HEK293 (cell line): ENCODE data around the gene TMEM183A.

Experiments
- EGR2 ChIP-seq: fragments of 450-650 bp; formaldehyde crosslinking; IDR thresholded peaks from 2 replicates; pipeline ENCODE4 v1.5.1; 2016; ENCODE audit warnings: low read depth, missing biosample characterization, missing genetic modification characterization
- KLF16 ChIP-seq: fragments of 450-650 bp; formaldehyde crosslinking; IDR thresholded peaks from 2 replicates; pipeline ENCODE4 v1.5.1; 2017; ENCODE audit warnings: missing biosample characterization, missing genetic modification characterization
- MZF1 ChIP-seq: fragments of 450-650 bp; formaldehyde crosslinking; IDR thresholded peaks from 2 replicates; pipeline ENCODE4 v1.5.1; 2017; ENCODE audit warnings: missing biosample characterization, missing genetic modification characterization, borderline replicate concordance
- RBAK ChIP-seq: fragments of 450-650 bp; formaldehyde crosslinking; IDR thresholded peaks from 2 replicates; pipeline ENCODE4 v1.5.1; 2016; ENCODE audit warnings: missing biosample characterization, missing genetic modification characterization
- TRIM28 ChIP-seq: IDR thresholded peaks from 2 replicates; pipeline ENCODE4 v1.6.1; 2011; ENCODE audit warnings: low read length, control low read depth, borderline replicate concordance
- ZBTB48 ChIP-seq: fragments of 450-650 bp; formaldehyde crosslinking; IDR thresholded peaks from 2 replicates; pipeline ENCODE4 v1.5.1; 2016; ENCODE audit warnings: missing biosample characterization, missing genetic modification characterization
- ZFHX2 ChIP-seq: fragments of 450-650 bp; formaldehyde crosslinking; conservative IDR thresholded peaks from 2 replicates; pipeline ENCODE4 v1.5.1; 2016; ENCODE audit warnings: missing biosample characterization, missing genetic modification characterization
- ZNF112 ChIP-seq: fragments of 450-650 bp; formaldehyde crosslinking; IDR thresholded peaks from 2 replicates; pipeline ENCODE4 v1.5.0; 2017; ENCODE audit warnings: missing biosample characterization, missing genetic modification characterization
- ZNF114 ChIP-seq: fragments of 450-650 bp; formaldehyde crosslinking; IDR thresholded peaks from 2 replicates; pipeline ENCODE4 v1.5.0; 2017; ENCODE audit warnings: missing biosample characterization, missing genetic modification characterization
- ZNF169 ChIP-seq: fragments of 450-650 bp; formaldehyde crosslinking; IDR thresholded peaks from 2 replicates; pipeline ENCODE4 v1.5.1; 2016; ENCODE audit warnings: missing biosample characterization, missing genetic modification characterization
- ZNF2 ChIP-seq: fragments of 450-650 bp; formaldehyde crosslinking; IDR thresholded peaks from 2 replicates; pipeline ENCODE4 v1.5.1; 2016; ENCODE audit warnings: missing biosample characterization, missing genetic modification characterization
- ZNF223 ChIP-seq: fragments of 450-650 bp; formaldehyde crosslinking; IDR thresholded peaks from 2 replicates; pipeline ENCODE4 v1.5.1; 2016; ENCODE audit warnings: missing biosample characterization, missing genetic modification characterization
- ZNF239 ChIP-seq: fragments of 450-650 bp; formaldehyde crosslinking; IDR thresholded peaks from 2 replicates; pipeline ENCODE4 v1.5.1; 2016; ENCODE audit warnings: missing biosample characterization, missing genetic modification characterization
- ZNF324 ChIP-seq: fragments of 450-650 bp; formaldehyde crosslinking; IDR thresholded peaks from 2 replicates; pipeline ENCODE4 v1.5.1; 2016; ENCODE audit warnings: missing biosample characterization, missing genetic modification characterization
- ZNF341 ChIP-seq: fragments of 450-650 bp; formaldehyde crosslinking; IDR thresholded peaks from 2 replicates; pipeline ENCODE4; 2016; ENCODE audit warnings: low read depth, missing biosample characterization, missing genetic modification characterization
- ZNF366 ChIP-seq: fragments of 450-650 bp; formaldehyde crosslinking; conservative IDR thresholded peaks from 2 replicates; pipeline ENCODE4 v1.5.1; 2016; ENCODE audit warnings: missing biosample characterization, missing genetic modification characterization
- ZNF544 ChIP-seq: fragments of 450-650 bp; formaldehyde crosslinking; IDR thresholded peaks from 2 replicates; pipeline ENCODE4 v1.5.0; 2017; ENCODE audit warnings: missing biosample characterization, missing genetic modification characterization
- ZNF558 ChIP-seq: fragments of 450-650 bp; formaldehyde crosslinking; IDR thresholded peaks from 2 replicates; pipeline ENCODE4 v1.5.1; 2016; ENCODE audit warnings: missing biosample characterization, missing genetic modification characterization
- ZNF600 ChIP-seq: fragments of 450-650 bp; formaldehyde crosslinking; IDR thresholded peaks from 2 replicates; pipeline ENCODE4 v1.5.1; 2016; ENCODE audit warnings: missing biosample characterization, missing genetic modification characterization
- ZNF660 ChIP-seq: fragments of 450-650 bp; IDR thresholded peaks from 2 replicates; pipeline ENCODE4 v1.5.1; 2018; ENCODE audit warnings: missing biosample characterization, mild to moderate bottlenecking, missing genetic modification characterization
- ZNF701 ChIP-seq: fragments of 450-650 bp; formaldehyde crosslinking; IDR thresholded peaks from 2 replicates; pipeline ENCODE4 v1.5.1; 2016; ENCODE audit warnings: missing biosample characterization, missing genetic modification characterization
- ZNF76 ChIP-seq: fragments of 450-650 bp; formaldehyde crosslinking; IDR thresholded peaks from 2 replicates; pipeline ENCODE4; 2016; ENCODE audit warnings: low read depth, missing biosample characterization, missing genetic modification characterization, borderline replicate concordance
- ZNF768 ChIP-seq: fragments of 450-650 bp; formaldehyde crosslinking; IDR thresholded peaks from 2 replicates; pipeline ENCODE4 v1.5.1; 2018; ENCODE audit warnings: missing biosample characterization, mild to moderate bottlenecking, missing genetic modification characterization
- ZXDB ChIP-seq: fragments of 450-650 bp; formaldehyde crosslinking; IDR thresholded peaks from 2 replicates; pipeline ENCODE4 v1.5.1; 2016; ENCODE audit warnings: missing biosample characterization, missing genetic modification characterization
- TF ChIP-seq, protein P1 (sequence below): fragments of 450-650 bp; formaldehyde crosslinking; optimal IDR thresholded peaks from 2 replicates; pipeline ENCODE3; 2016; ENCODE audit warnings: missing biosample characterization, mild to moderate bottlenecking, missing genetic modification characterization
- TF ChIP-seq, protein P2 (sequence below): fragments of 450-650 bp; formaldehyde crosslinking; IDR thresholded peaks from 2 replicates; pipeline ENCODE4 v1.5.1; 2017; ENCODE audit warnings: missing biosample characterization, missing genetic modification characterization
- TF ChIP-seq, protein P3 (sequence below): fragments of 450-650 bp; formaldehyde crosslinking; IDR thresholded peaks from 2 replicates; pipeline ENCODE4 v1.5.1; 2016; ENCODE audit warnings: missing biosample characterization, missing genetic modification characterization
- TF ChIP-seq, protein P4 (sequence below): fragments of 450-650 bp; formaldehyde crosslinking; IDR thresholded peaks from 2 replicates; pipeline ENCODE4 v1.5.1; 2016; ENCODE audit warnings: missing biosample characterization, missing genetic modification characterization
- TF ChIP-seq, protein P5 (sequence below): fragments of 450-650 bp; formaldehyde crosslinking; IDR thresholded peaks from 2 replicates; pipeline ENCODE4 v1.5.1; 2016; ENCODE audit warnings: missing biosample characterization, missing genetic modification characterization
- TF ChIP-seq, protein P6 (sequence below): fragments of 450-650 bp; formaldehyde crosslinking; IDR thresholded peaks from 2 replicates; pipeline ENCODE4 v1.5.1; 2017; ENCODE audit warnings: missing biosample characterization, missing genetic modification characterization
- TF ChIP-seq, protein P7 (sequence below): fragments of 450-650 bp; formaldehyde crosslinking; IDR thresholded peaks from 2 replicates; pipeline ENCODE4 v1.5.1; 2016; ENCODE audit warnings: missing biosample characterization, missing genetic modification characterization, low read depth

The TMEM183A gene

DNA sequence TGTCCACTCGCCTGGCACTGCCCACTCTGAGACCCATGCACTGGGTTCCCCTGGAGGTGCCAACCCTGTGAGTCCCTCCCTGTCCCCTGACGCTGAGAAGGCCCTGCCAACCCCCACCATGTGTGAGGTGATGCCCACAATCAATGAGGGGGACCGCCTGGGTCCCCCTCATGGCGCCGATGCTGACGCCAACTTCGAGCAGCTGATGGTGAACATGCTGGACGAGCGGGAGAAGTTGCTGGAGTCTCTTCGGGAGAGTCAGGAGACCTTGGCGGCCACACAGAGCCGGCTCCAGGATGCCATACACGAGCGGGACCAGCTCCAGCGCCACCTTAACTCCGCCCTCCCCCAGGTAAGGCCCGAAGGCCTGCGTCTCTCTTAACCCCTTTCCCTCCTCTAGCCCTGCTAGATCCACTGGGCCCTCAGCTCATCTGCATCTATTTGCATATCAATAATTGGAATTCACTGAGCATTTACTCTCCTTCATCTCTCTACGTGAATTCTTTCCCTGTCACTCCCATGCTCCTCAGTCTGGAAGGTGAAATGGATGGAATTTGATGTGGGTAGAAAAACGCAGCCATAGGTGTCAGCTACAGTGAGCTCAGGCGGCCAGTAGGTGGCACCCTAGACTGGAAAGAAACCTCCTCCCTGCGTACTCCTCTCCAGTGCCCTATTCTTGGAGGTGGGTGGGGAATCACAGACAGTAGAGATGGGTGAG is 31.9 kb downstream of the TMEM183A start (continued):
- TF ChIP-seq, protein P1, sequence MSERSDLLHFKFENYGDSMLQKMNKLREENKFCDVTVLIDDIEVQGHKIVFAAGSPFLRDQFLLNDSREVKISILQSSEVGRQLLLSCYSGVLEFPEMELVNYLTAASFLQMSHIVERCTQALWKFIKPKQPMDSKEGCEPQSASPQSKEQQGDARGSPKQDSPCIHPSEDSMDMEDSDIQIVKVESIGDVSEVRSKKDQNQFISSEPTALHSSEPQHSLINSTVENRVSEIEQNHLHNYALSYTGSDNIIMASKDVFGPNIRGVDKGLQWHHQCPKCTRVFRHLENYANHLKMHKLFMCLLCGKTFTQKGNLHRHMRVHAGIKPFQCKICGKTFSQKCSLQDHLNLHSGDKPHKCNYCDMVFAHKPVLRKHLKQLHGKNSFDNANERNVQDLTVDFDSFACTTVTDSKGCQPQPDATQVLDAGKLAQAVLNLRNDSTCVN, result no peak
- no peak for TF ChIP-seq ZNF223
- TF ChIP-seq ZNF660, result peak; percentile 55; the same call in 1 of the 2 replicates
- TF ChIP-seq ZNF112 (tag by site-specific recombination), result no peak
- TF ChIP-seq RBAK (tag by site-specific recombination), result no peak
- no peak; the same call in 1 of the 2 replicates for TF ChIP-seq ZFHX2 (tag by site-specific recombination)
- TF ChIP-seq, protein P2, sequence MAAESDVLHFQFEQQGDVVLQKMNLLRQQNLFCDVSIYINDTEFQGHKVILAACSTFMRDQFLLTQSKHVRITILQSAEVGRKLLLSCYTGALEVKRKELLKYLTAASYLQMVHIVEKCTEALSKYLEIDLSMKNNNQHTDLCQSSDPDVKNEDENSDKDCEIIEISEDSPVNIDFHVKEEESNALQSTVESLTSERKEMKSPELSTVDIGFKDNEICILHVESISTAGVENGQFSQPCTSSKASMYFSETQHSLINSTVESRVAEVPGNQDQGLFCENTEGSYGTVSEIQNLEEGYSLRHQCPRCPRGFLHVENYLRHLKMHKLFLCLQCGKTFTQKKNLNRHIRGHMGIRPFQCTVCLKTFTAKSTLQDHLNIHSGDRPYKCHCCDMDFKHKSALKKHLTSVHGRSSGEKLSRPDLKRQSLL (tag by site-specific recombination), result peak; percentile 57; the same call in 1 of the 2 replicates
- no peak for TF ChIP-seq ZBTB48 (tag by site-specific recombination)
- TF ChIP-seq KLF16, result no peak
- no peak for TF ChIP-seq ZNF2 (tag by site-specific recombination)
- TF ChIP-seq, protein P3, sequence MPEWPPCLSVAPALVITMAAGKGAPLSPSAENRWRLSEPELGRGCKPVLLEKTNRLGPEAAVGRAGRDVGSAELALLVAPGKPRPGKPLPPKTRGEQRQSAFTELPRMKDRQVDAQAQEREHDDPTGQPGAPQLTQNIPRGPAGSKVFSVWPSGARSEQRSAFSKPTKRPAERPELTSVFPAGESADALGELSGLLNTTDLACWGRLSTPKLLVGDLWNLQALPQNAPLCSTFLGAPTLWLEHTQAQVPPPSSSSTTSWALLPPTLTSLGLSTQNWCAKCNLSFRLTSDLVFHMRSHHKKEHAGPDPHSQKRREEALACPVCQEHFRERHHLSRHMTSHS (tag by site-specific recombination), result no peak
- TF ChIP-seq ZNF76 (tag by site-specific recombination), result no peak
- no peak for TF ChIP-seq ZNF701 (tag by site-specific recombination)
- TF ChIP-seq TRIM28, result no peak
- TF ChIP-seq ZNF544 (tag by site-specific recombination), result no peak
- TF ChIP-seq, protein P4, sequence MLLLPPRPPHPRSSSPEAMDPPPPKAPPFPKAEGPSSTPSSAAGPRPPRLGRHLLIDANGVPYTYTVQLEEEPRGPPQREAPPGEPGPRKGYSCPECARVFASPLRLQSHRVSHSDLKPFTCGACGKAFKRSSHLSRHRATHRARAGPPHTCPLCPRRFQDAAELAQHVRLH, result no peak
- no peak for TF ChIP-seq ZNF324 (tag by site-specific recombination)
- TF ChIP-seq ZNF169 (tag by site-specific recombination), result no peak
- TF ChIP-seq, protein P5, sequence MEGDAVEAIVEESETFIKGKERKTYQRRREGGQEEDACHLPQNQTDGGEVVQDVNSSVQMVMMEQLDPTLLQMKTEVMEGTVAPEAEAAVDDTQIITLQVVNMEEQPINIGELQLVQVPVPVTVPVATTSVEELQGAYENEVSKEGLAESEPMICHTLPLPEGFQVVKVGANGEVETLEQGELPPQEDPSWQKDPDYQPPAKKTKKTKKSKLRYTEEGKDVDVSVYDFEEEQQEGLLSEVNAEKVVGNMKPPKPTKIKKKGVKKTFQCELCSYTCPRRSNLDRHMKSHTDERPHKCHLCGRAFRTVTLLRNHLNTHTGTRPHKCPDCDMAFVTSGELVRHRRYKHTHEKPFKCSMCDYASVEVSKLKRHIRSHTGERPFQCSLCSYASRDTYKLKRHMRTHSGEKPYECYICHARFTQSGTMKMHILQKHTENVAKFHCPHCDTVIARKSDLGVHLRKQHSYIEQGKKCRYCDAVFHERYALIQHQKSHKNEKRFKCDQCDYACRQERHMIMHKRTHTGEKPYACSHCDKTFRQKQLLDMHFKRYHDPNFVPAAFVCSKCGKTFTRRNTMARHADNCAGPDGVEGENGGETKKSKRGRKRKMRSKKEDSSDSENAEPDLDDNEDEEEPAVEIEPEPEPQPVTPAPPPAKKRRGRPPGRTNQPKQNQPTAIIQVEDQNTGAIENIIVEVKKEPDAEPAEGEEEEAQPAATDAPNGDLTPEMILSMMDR (tag by site-specific recombination), result peak; percentile 82
- TF ChIP-seq, protein P6, sequence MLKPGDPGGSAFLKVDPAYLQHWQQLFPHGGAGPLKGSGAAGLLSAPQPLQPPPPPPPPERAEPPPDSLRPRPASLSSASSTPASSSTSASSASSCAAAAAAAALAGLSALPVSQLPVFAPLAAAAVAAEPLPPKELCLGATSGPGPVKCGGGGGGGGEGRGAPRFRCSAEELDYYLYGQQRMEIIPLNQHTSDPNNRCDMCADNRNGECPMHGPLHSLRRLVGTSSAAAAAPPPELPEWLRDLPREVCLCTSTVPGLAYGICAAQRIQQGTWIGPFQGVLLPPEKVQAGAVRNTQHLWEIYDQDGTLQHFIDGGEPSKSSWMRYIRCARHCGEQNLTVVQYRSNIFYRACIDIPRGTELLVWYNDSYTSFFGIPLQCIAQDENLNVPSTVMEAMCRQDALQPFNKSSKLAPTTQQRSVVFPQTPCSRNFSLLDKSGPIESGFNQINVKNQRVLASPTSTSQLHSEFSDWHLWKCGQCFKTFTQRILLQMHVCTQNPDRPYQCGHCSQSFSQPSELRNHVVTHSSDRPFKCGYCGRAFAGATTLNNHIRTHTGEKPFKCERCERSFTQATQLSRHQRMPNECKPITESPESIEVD, result no peak
- no peak for TF ChIP-seq ZNF114 (tag by site-specific recombination)
- TF ChIP-seq, protein P7, sequence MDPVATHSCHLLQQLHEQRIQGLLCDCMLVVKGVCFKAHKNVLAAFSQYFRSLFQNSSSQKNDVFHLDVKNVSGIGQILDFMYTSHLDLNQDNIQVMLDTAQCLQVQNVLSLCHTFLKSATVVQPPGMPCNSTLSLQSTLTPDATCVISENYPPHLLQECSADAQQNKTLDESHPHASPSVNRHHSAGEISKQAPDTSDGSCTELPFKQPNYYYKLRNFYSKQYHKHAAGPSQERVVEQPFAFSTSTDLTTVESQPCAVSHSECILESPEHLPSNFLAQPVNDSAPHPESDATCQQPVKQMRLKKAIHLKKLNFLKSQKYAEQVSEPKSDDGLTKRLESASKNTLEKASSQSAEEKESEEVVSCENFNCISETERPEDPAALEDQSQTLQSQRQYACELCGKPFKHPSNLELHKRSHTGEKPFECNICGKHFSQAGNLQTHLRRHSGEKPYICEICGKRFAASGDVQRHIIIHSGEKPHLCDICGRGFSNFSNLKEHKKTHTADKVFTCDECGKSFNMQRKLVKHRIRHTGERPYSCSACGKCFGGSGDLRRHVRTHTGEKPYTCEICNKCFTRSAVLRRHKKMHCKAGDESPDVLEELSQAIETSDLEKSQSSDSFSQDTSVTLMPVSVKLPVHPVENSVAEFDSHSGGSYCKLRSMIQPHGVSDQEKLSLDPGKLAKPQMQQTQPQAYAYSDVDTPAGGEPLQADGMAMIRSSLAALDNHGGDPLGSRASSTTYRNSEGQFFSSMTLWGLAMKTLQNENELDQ, result no peak
- no peak for TF ChIP-seq ZNF341 (tag by site-specific recombination)
- TF ChIP-seq ZNF239 (tag by site-specific recombination), result no peak
- no peak for TF ChIP-seq ZNF558
- no peak for TF ChIP-seq MZF1 (tag by site-specific recombination)
- TF ChIP-seq ZXDB (tag by site-specific recombination), result no peak
- TF ChIP-seq ZNF600 (tag by site-specific recombination), result peak; percentile 51; the same call in 1 of the 2 replicates
- no peak for TF ChIP-seq ZNF366 (tag by site-specific recombination)
- 0 out of 2 replicates have a peak, but pooled peaks have one; percentile 25 for TF ChIP-seq EGR2 (tag by site-specific recombination)
- TF ChIP-seq ZNF768 (tag by site-specific recombination), result no peak
